H9 (cell line): ENCODE measurements around the gene MMRN2. TPM values are rescaled to one million over a fixed set of nuclear protein-coding genes. Genes with fewer than 3 reads are reported as not detected.

ENCODE experiments used
- DNase-seq: peaks from one replicate; pipeline ENCODE4 v3.0.0-alpha.2; 2017
- H2AFZ ChIP-seq: one replicate; pipeline ENCODE4 v1.6.1; 2013; ENCODE audit warnings: mild to moderate bottlenecking, low read length, control low read depth, moderate library complexity
- H2AK5ac ChIP-seq: 2 replicates; pipeline ENCODE4 v1.6.1; 2013; ENCODE audit warnings: low read length, control low read depth, mixed read lengths; ENCODE audit not compliant: insufficient read length
- H2BK120ac ChIP-seq: one replicate; pipeline ENCODE4 v1.6.1; 2013; ENCODE audit warnings: low read depth, mild to moderate bottlenecking, low read length, control low read depth, inconsistent platforms; ENCODE audit not compliant: poor library complexity, severe bottlenecking
- H2BK12ac ChIP-seq: 2 replicates; pipeline ENCODE4 v1.6.1; 2013; ENCODE audit warnings: low read length, control low read depth, mixed read lengths, low read depth; ENCODE audit not compliant: insufficient read length
- H2BK15ac ChIP-seq: 2 replicates; pipeline ENCODE4 v1.6.1; 2013; ENCODE audit warnings: low read depth, low read length, control low read depth
- H2BK20ac ChIP-seq: one replicate; pipeline ENCODE4 v1.6.1; 2013; ENCODE audit warnings: low read depth, mild to moderate bottlenecking, low read length, control low read depth, inconsistent platforms; ENCODE audit not compliant: poor library complexity, severe bottlenecking
- H2BK5ac ChIP-seq: 2 replicates; pipeline ENCODE4 v1.6.1; 2013; ENCODE audit warnings: low read length, control low read depth, mixed read lengths; ENCODE audit not compliant: insufficient read length
- H3K14ac ChIP-seq: 2 replicates; pipeline ENCODE4 v1.6.1; 2013; ENCODE audit warnings: low read length, control low read depth; ENCODE audit not compliant: insufficient read depth
- H3K18ac ChIP-seq: 2 replicates; pipeline ENCODE4 v1.6.1; 2013; ENCODE audit warnings: low read depth, mild to moderate bottlenecking, mixed read lengths, low read length, control low read depth; ENCODE audit not compliant: insufficient read length
- H3K23ac ChIP-seq: 2 replicates; pipeline ENCODE4 v1.6.1; 2013; ENCODE audit warnings: low read length, control low read depth, mixed read lengths, low read depth; ENCODE audit not compliant: insufficient read length
- H3K23me2 ChIP-seq: 2 replicates; pipeline ENCODE4 v1.6.1; 2013; ENCODE audit warnings: low read depth, mild to moderate bottlenecking, mixed read lengths, low read length, control low read depth; ENCODE audit not compliant: insufficient read length, poor library complexity, severe bottlenecking
- H3K27ac ChIP-seq: 2 replicates; pipeline ENCODE4 v1.5.1; 2013; ENCODE audit warnings: low read length, control low read depth, mixed read lengths, low read depth; ENCODE audit not compliant: insufficient read length
- H3K27me3 ChIP-seq: 2 replicates; pipeline ENCODE4 v1.6.1; 2013; ENCODE audit warnings: low read length, control low read depth, inconsistent platforms; ENCODE audit not compliant: insufficient read depth
- H3K4ac ChIP-seq: 2 replicates; pipeline ENCODE4 v1.6.1; 2013; ENCODE audit warnings: low read depth, mild to moderate bottlenecking, control low read depth, inconsistent platforms, low read length, moderate library complexity
- H3K4me1 ChIP-seq: 2 replicates; pipeline ENCODE4 v1.6.1; 2013; ENCODE audit warnings: low read length, control low read depth, inconsistent platforms; ENCODE audit not compliant: insufficient read depth
- H3K4me2 ChIP-seq: 2 replicates; pipeline ENCODE4 v1.6.1; 2013; ENCODE audit warnings: low read length, control low read depth, mixed read lengths; ENCODE audit not compliant: insufficient read length, insufficient read depth
- H3K56ac ChIP-seq: 2 replicates; pipeline ENCODE4 v1.6.1; 2013; ENCODE audit warnings: low read depth, mild to moderate bottlenecking, mixed read lengths, low read length, control low read depth; ENCODE audit not compliant: insufficient read length
- H3K79me1 ChIP-seq: 2 replicates; pipeline ENCODE4 v1.6.1; 2013; ENCODE audit warnings: low read depth, mild to moderate bottlenecking, moderate library complexity, low read length, control low read depth, inconsistent platforms; ENCODE audit not compliant: insufficient read depth, poor library complexity, severe bottlenecking
- H3K79me2 ChIP-seq: 2 replicates; pipeline ENCODE4 v1.6.1; 2013; ENCODE audit warnings: low read length, control low read depth, inconsistent platforms; ENCODE audit not compliant: insufficient read depth
- H3K9ac ChIP-seq: 2 replicates; pipeline ENCODE4 v1.6.1; 2013; ENCODE audit warnings: low read length, control low read depth, mixed read lengths; ENCODE audit not compliant: insufficient read length; ENCODE audit errors: extremely low read depth
- H3K9me3 ChIP-seq: one replicate; pipeline ENCODE4 v1.6.1; 2013; ENCODE audit warnings: low read depth, low read length, inconsistent platforms; ENCODE audit not compliant: control insufficient read depth
- H3T11ph ChIP-seq: one replicate; pipeline ENCODE4 v1.6.1; 2013; ENCODE audit warnings: mild to moderate bottlenecking, low read length, control low read depth, inconsistent platforms
- H4K20me1 ChIP-seq: one replicate; pipeline ENCODE4 v1.6.1; 2013; ENCODE audit not compliant: control insufficient read depth, insufficient read length, insufficient read depth
- H4K5ac ChIP-seq: 2 replicates; pipeline ENCODE4 v1.6.1; 2013; ENCODE audit warnings: low read depth, mild to moderate bottlenecking, mixed read lengths, low read length, control low read depth; ENCODE audit not compliant: insufficient read length
- H4K8ac ChIP-seq: replicated peaks from 2 replicates; pipeline ENCODE4 v1.6.1; 2013; ENCODE audit warnings: low read length, control low read depth, mixed read lengths, low read depth; ENCODE audit not compliant: insufficient read length
- H4K91ac ChIP-seq: 2 replicates; pipeline ENCODE4 v1.6.1; 2013; ENCODE audit warnings: low read depth, mild to moderate bottlenecking, moderate library complexity, mixed read lengths, low read length, control low read depth; ENCODE audit not compliant: insufficient read length
- H3K27ac Mint-ChIP-seq, 3 experiments: 2 replicates in 2 of 3; 3 replicates in 1 of 3; pipeline ENCODE4 v1.8.0; 2020 to 2021; ENCODE audit warnings: mixed read lengths in 3 of 3, mild to moderate bottlenecking in 1 of 3, moderate library complexity in 1 of 3
- H3K27me3 Mint-ChIP-seq: 2 replicates; pipeline ENCODE4 v1.8.0; 2021; ENCODE audit warnings: low read depth, mild to moderate bottlenecking, moderate library complexity, mixed read lengths
- H3K36me3 Mint-ChIP-seq, 3 experiments: 2 replicates in 2 of 3; 3 replicates in 1 of 3; pipeline ENCODE4 v1.8.0; 2020 to 2021; ENCODE audit warnings: low read depth in 3 of 3, mixed read lengths in 3 of 3; ENCODE audit not compliant: insufficient read depth in 1 of 3
- H3K4me1 Mint-ChIP-seq, 2 experiments: 2 replicates each; pipeline ENCODE4 v1.8.0; 2020; ENCODE audit warnings: mixed read lengths in 2 of 2
- H3K4me3 Mint-ChIP-seq, 2 experiments: 2 replicates in 1 of 2; 3 replicates in 1 of 2; pipeline ENCODE4 v1.8.0; 2020 to 2021; ENCODE audit warnings: mild to moderate bottlenecking in 2 of 2, mixed read lengths in 2 of 2, moderate library complexity in 1 of 2
- H3K9me3 Mint-ChIP-seq, 2 experiments: 2 replicates in 1 of 2; 3 replicates in 1 of 2; pipeline ENCODE4 v1.8.0; 2020; ENCODE audit warnings: mild to moderate bottlenecking in 2 of 2, mixed read lengths in 2 of 2, moderate library complexity in 1 of 2
- CTCF ChIP-seq: fragments of 200-600 bp; sonication (generic); conservative IDR thresholded peaks from 3 replicates; pipeline ENCODE4 v1.8.0; 2021; ENCODE audit warnings: antibody characterized with exemption, mild to moderate bottlenecking
- WGBS: extraction: QIAGEN DNeasy Blood & Tissue Kit; methylation state at CpG from one replicate; pipeline ENCODE4 v1.1.7; 2013; ENCODE audit warnings: missing lambda C conversion rate, low lambda C conversion rate, mixed read lengths; ENCODE audit not compliant: insufficient read length; ENCODE audit errors: extremely low coverage; 5-methylcytosine and 5-hydroxymethylcytosine counted together
- total RNA-seq: library from RNA; stranded (reverse); gene quantifications from 2 replicates; pipeline ENCODE4 v1.2.1, GENCODE V29; 2021

MMRN2 gene
- total RNA-seq, 1 experiment from 2014 or later: 1.0 TPM

- H3K4me1 ChIP-seq: peaks cover 15% of the 10 kb centered on the region; the same call in 1 of the 2 replicates
- no peak overlapping the region for H2AFZ ChIP-seq
- H4K5ac ChIP-seq: no peak overlapping the region
- H3K27me3 ChIP-seq: no peaks in the 10 kb centered on the region
- H2BK12ac ChIP-seq: peak overlapping the region; percentile 6
- peak overlapping the region; percentile 13 for H3K14ac ChIP-seq
- H4K20me1 ChIP-seq: no peaks in the 10 kb centered on the region
- peak overlapping the region; percentile 54 for H3K18ac ChIP-seq
- H3K4ac ChIP-seq: no peak overlapping the region
- no peak overlapping the region for H4K8ac ChIP-seq
- WGBS: no CpG with 5 or more reads among the region's 13 CpGs
- H3T11ph ChIP-seq: no peak overlapping the region
- H2BK15ac ChIP-seq: no peak overlapping the region
- Mint-ChIP-seq H3K27me3 (peaks cover 4% of the 10 kb centered on the region), H3K4me1 (peaks cover 46 to 52% of the 10 kb centered on the region in 2 experiments), H3K36me3 (peaks cover 16 to 29% (median 20%) of the 10 kb centered on the region in 3 experiments), H3K9me3 (peaks cover 22 to 32% of the 10 kb centered on the region in 2 experiments), H3K4me3 (peak overlapping the region; percentile 25 to 48; a peak in 3 of 5 replicates), H3K27ac (peak overlapping the region; percentile 90 to 97 (median 93))
- H3K23ac ChIP-seq: no peak overlapping the region
- no peak overlapping the region for H2BK120ac ChIP-seq
- H3K79me2 ChIP-seq: no peaks in the 10 kb centered on the region
- no peak overlapping the region for H2BK20ac ChIP-seq
- peak overlapping the region; percentile 28 for H2AK5ac ChIP-seq
- DNase-seq: peak; percentile 33
- peak overlapping the region; percentile 41 for H3K27ac ChIP-seq
- no peak for TF ChIP-seq CTCF
- peak overlapping the region; percentile 10 for H3K4me2 ChIP-seq
- no peaks in the 10 kb centered on the region for H3K79me1 ChIP-seq
- no peak overlapping the region for H2BK5ac ChIP-seq
- peaks cover 6% of the 10 kb centered on the region for H3K9me3 ChIP-seq
- no peak overlapping the region for H3K56ac ChIP-seq
- H3K23me2 ChIP-seq: no peaks in the 10 kb centered on the region
- no peak overlapping the region for H3K9ac ChIP-seq
- no peak overlapping the region for H4K91ac ChIP-seq
Observed at GRCh38 chr10:86954681-86955500, 2.5 kb downstream of the MMRN2 start.
